ENCODE measurements around the gene MIOX. TPM values are rescaled to one million over a fixed set of nuclear protein-coding genes. Genes with fewer than 3 reads are reported as not detected.

The MIOX gene
- total and polyA plus RNA-seq, 2 experiments from 2014 or later: not detected

DNA sequence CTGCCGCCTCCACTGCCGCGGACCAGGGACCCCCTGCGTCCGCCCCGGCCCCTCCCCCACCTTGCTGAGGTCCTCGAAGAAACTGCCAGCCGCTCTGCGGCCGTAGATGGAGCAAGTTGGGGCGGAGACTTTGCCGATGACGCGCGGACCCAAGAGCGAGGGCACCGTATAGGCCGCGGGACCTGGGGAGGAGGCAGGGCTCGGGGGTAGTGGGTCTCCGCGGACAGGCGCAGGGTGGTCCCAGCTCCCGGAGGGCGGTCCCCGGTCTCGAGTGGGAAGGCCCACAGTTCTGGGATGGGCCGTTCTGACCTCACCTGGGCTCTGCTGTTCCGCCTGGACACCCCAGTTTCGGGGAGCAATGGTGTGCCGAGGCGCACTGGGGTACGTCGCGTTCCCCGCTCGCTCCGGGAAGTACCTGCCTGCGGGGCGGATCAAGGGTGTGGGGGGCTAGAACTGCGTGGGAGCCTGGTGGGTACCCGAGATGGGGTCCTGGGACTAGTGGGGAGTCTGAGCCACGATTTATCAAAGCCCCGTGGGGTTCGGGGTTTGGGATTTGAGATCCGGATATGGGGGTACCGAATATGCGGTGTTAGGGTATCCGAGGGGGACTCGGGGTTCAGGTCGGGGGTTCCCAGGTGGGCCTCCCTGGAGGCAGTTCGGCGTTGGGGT lies 44.4 kb downstream of the MIOX start:
- H3K9me3 Mint-ChIP-seq: no peaks in the 10 kb centered on the region; the same call in 2 of the 3 replicates
- peak; percentile 50 for ATAC-seq
- peak overlapping the region; percentile 78 for H2AFZ ChIP-seq
- H3K9me2 ChIP-seq (ENCODE audit: insufficient read depth): no peaks in the 10 kb centered on the region
- H3K4me2 ChIP-seq: peak overlapping the region; percentile 87
- H3F3A ChIP-seq (replicated peaks; ENCODE audit: low read depth): no peaks in the 10 kb centered on the region; the same call in none of the 2 replicates
- H3K4me1 ChIP-seq (ENCODE audit: insufficient read depth): 0 out of 2 replicates have a peak, but pooled peaks cover 4% of the 10 kb centered on the region
- peak overlapping the region; percentile 65 for H3K4me3 Mint-ChIP-seq
- H4K20me1 ChIP-seq (replicated peaks; ENCODE audit: insufficient read depth): no peaks in the 10 kb centered on the region; the same call in none of the 2 replicates
- no peak overlapping the region for H3K27ac ChIP-seq (ENCODE audit: low read depth)
- H3K4me3 ChIP-seq: peak overlapping the region; percentile 66
- peak; percentile 74 for TF ChIP-seq CREB1 (CRISPR knock-in tag; IDR thresholded peaks at IDR 0.05; ENCODE audit: low read depth)
- TF ChIP-seq, protein P1, sequence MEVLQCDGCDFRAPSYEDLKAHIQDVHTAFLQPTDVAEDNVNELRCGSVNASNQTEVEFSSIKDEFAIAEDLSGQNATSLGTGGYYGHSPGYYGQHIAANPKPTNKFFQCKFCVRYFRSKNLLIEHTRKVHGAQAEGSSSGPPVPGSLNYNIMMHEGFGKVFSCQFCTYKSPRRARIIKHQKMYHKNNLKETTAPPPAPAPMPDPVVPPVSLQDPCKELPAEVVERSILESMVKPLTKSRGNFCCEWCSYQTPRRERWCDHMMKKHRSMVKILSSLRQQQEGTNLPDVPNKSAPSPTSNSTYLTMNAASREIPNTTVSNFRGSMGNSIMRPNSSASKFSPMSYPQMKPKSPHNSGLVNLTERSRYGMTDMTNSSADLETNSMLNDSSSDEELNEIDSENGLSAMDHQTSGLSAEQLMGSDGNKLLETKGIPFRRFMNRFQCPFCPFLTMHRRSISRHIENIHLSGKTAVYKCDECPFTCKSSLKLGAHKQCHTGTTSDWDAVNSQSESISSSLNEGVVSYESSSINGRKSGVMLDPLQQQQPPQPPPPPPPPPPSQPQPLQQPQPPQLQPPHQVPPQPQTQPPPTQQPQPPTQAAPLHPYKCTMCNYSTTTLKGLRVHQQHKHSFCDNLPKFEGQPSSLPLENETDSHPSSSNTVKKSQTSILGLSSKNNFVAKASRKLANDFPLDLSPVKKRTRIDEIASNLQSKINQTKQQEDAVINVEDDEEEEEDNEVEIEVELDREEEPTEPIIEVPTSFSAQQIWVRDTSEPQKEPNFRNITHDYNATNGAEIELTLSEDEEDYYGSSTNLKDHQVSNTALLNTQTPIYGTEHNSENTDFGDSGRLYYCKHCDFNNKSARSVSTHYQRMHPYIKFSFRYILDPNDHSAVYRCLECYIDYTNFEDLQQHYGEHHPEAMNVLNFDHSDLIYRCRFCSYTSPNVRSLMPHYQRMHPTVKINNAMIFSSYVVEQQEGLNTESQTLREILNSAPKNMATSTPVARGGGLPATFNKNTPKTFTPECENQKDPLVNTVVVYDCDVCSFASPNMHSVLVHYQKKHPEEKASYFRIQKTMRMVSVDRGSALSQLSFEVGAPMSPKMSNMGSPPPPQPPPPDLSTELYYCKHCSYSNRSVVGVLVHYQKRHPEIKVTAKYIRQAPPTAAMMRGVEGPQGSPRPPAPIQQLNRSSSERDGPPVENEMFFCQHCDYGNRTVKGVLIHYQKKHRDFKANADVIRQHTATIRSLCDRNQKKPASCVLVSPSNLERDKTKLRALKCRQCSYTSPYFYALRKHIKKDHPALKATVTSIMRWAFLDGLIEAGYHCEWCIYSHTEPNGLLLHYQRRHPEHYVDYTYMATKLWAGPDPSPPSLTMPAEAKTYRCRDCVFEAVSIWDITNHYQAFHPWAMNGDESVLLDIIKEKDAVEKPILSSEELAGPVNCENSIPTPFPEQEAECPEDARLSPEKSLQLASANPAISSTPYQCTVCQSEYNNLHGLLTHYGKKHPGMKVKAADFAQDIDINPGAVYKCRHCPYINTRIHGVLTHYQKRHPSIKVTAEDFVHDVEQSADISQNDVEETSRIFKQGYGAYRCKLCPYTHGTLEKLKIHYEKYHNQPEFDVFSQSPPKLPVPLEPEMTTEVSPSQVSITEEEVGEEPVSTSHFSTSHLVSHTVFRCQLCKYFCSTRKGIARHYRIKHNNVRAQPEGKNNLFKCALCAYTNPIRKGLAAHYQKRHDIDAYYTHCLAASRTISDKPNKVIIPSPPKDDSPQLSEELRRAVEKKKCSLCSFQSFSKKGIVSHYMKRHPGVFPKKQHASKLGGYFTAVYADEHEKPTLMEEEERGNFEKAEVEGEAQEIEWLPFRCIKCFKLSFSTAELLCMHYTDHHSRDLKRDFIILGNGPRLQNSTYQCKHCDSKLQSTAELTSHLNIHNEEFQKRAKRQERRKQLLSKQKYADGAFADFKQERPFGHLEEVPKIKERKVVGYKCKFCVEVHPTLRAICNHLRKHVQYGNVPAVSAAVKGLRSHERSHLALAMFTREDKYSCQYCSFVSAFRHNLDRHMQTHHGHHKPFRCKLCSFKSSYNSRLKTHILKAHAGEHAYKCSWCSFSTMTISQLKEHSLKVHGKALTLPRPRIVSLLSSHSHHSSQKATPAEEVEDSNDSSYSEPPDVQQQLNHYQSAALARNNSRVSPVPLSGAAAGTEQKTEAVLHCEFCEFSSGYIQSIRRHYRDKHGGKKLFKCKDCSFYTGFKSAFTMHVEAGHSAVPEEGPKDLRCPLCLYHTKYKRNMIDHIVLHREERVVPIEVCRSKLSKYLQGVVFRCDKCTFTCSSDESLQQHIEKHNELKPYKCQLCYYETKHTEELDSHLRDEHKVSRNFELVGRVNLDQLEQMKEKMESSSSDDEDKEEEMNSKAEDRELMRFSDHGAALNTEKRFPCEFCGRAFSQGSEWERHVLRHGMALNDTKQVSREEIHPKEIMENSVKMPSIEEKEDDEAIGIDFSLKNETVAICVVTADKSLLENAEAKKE (CRISPR knock-in tag; IDR thresholded peaks at IDR 0.05): no peak
- DNase-seq (ENCODE audit: low spot score): peak; percentile 91
- H3K4me1 Mint-ChIP-seq: peaks cover 10% of the 10 kb centered on the region; the same call in 2 of the 3 replicates
- H3K36me3 Mint-ChIP-seq (ENCODE audit: low read depth): no peaks in the 10 kb centered on the region
- no peak overlapping the region for H3K27ac Mint-ChIP-seq
- peaks cover 77% of the 10 kb centered on the region for H3K27me3 Mint-ChIP-seq (ENCODE audit: insufficient read depth, low read depth, poor library complexity)
- peaks cover 83% of the 10 kb centered on the region for H3K27me3 ChIP-seq (ENCODE audit: insufficient read depth)
- no peaks in the 10 kb centered on the region for H3K36me3 ChIP-seq (ENCODE audit: insufficient read depth)
- H3K79me2 ChIP-seq (replicated peaks; ENCODE audit: insufficient read depth): no peaks in the 10 kb centered on the region

DNA sequence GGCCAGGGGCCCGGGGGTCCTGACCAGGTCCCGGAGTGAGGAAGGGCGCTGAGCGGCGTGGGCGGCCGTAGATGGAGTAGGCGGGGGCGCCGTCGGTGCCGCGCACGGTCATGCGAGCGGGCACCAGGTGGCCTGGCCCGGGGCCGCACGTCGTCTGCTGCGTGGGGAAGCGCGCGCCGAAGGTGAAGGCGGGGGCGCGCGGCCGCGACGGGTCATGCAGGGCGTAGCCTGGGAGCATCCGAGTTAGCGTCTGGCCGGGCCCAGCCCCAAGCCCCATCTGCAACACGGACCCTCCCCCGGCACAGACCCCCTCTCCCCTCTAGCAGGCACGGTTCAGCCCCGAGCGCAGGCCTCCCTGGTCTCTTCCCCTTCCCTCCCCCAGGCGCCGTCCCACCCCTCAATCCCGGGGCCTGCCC lies 44.9 kb downstream of the MIOX start:
- H3K27ac Mint-ChIP-seq: no peak overlapping the region
- Histone ChIP-seq H3K27ac (ENCODE audit: low read depth) (no peak overlapping the region), H3K27me3 (ENCODE audit: insufficient read depth) (peaks cover 82% of the 10 kb centered on the region)

More for the DNA sequence above, 44.9 kb downstream of the MIOX start:
- peak; percentile 54 for DNase-seq (ENCODE audit: low spot score)
- Histone ChIP-seq H3K9me2 (ENCODE audit: insufficient read depth) (no peaks in the 10 kb centered on the region), H3F3A (replicated peaks; ENCODE audit: low read depth) (no peaks in the 10 kb centered on the region; the same call in 1 of the 2 replicates), H3K4me2 (peak overlapping the region; percentile 87), H3K4me3 (peak overlapping the region; percentile 66), H3K36me3 (ENCODE audit: insufficient read depth) (no peaks in the 10 kb centered on the region), H2AFZ (peak overlapping the region; percentile 83), H3K4me1 (ENCODE audit: insufficient read depth) (0 out of 2 replicates have a peak, but pooled peaks cover 4% of the 10 kb centered on the region), H4K20me1 (replicated peaks; ENCODE audit: insufficient read depth) (no peaks in the 10 kb centered on the region; the same call in none of the 2 replicates), H3K79me2 (replicated peaks; ENCODE audit: insufficient read depth) (no peaks in the 10 kb centered on the region)
- Mint-ChIP-seq H3K4me3 (peak overlapping the region; percentile 65; the same call in 2 of the 3 replicates), H3K27me3 (ENCODE audit: insufficient read depth, low read depth, poor library complexity) (peaks cover 77% of the 10 kb centered on the region), H3K4me1 (peaks cover 10% of the 10 kb centered on the region; the same call in 2 of the 3 replicates), H3K9me3 (no peaks in the 10 kb centered on the region; the same call in 2 of the 3 replicates), H3K36me3 (ENCODE audit: low read depth) (no peaks in the 10 kb centered on the region)
- TF ChIP-seq ZNF114 (CRISPR knock-in tag; IDR thresholded peaks at IDR 0.05) (no peak), POLR2AphosphoS5 (IDR thresholded peaks at IDR 0.05; ENCODE audit: low read depth) (no peak)
- ATAC-seq: peak; percentile 24
